GM18867 (cell line): ENCODE measurements around the gene SPAG7.

Experiments
- ATAC-seq: cut with Tn5 transposase; IDR thresholded peaks from one replicate; pipeline ENCODE4 v1.9.1; 2021; ENCODE audit warnings: mild to moderate bottlenecking, moderate library complexity; ENCODE audit not compliant: unreplicated experiment

Gene SPAG7

GRCh38 chr17:4978726-4979125 lies 11.1 kb upstream of the SPAG7 start:
- ATAC-seq, result no peak

- ATAC-seq, result no peak
These were observed 6.6 kb upstream of the SPAG7 start for GRCh38 chr17:4974115-4974670.

GRCh38 chr17:4973256-4974114 lies 5.9 kb upstream of the SPAG7 start:
- no peak for ATAC-seq

- ATAC-seq, result no peak
These were observed 5.1 kb upstream of the SPAG7 start for GRCh38 chr17:4972752-4973151.

GRCh38 chr17:4972322-4972721 lies 4.7 kb upstream of the SPAG7 start:
- no peak for ATAC-seq

- ATAC-seq, result no peak
These were observed 4.2 kb upstream of the SPAG7 start for GRCh38 chr17:4971826-4972225.

- ATAC-seq, result no peak
These were observed 2.7 kb upstream of the SPAG7 start for GRCh38 chr17:4970273-4970672.

GRCh38 chr17:4969551-4970173 lies 2.0 kb upstream of the SPAG7 start:
- ATAC-seq, result no peak

GRCh38 chr17:4969047-4969550 lies 1.5 kb upstream of the SPAG7 start:
- no peak for ATAC-seq

GRCh38 chr17:4968486-4969046 lies 949 bp upstream of the SPAG7 start:
- ATAC-seq, result no peak

GRCh38 chr17:4966844-4967538 lies 626 bp downstream of the SPAG7 start:
- ATAC-seq, result peak; percentile 79

GRCh38 chr17:4965311-4965986 lies 2.2 kb downstream of the SPAG7 start:
- ATAC-seq, result no peak

- no peak for ATAC-seq
These were observed 7.2 kb downstream of the SPAG7 start for GRCh38 chr17:4960279-4960922.

- ATAC-seq, result no peak
These were observed 8.2 kb downstream of the SPAG7 start for GRCh38 chr17:4959261-4959965.

- ATAC-seq, result no peak
These were observed 9.5 kb downstream of the SPAG7 start for GRCh38 chr17:4958102-4958501.

- no peak for ATAC-seq
These were observed 11.0 kb downstream of the SPAG7 start for GRCh38 chr17:4956493-4957061.

GRCh38 chr17:4955091-4955490 lies 12.5 kb downstream of the SPAG7 start:
- no peak for ATAC-seq

GRCh38 chr17:4953451-4953961 lies 14.1 kb downstream of the SPAG7 start:
- no peak for ATAC-seq

GRCh38 chr17:4951486-4951885 lies 16.1 kb downstream of the SPAG7 start:
- no peak for ATAC-seq
